C4-2B (cell line): ENCODE measurements around the gene PDZD11.
"Not testable (repeated sequence)": the region's sequence is repeated elsewhere in the genome, so short reads cannot be mapped to it uniquely, and the experiment has no call there.

Source experiments
- H3K27ac ChIP-seq: fragments of 450-650 bp; 2 replicates; pipeline ENCODE4 v1.5.1; 2017
- ZFX ChIP-seq: fragments of 450-650 bp; IDR thresholded peaks from 2 replicates; pipeline ENCODE4 v1.6.1; 2017
- TF ChIP-seq, protein P1 (sequence below): fragments of 450-650 bp; conservative IDR thresholded peaks from 2 replicates; pipeline ENCODE4 v1.5.1; 2017; ENCODE audit warnings: mild to moderate bottlenecking

Gene PDZD11

DNA sequence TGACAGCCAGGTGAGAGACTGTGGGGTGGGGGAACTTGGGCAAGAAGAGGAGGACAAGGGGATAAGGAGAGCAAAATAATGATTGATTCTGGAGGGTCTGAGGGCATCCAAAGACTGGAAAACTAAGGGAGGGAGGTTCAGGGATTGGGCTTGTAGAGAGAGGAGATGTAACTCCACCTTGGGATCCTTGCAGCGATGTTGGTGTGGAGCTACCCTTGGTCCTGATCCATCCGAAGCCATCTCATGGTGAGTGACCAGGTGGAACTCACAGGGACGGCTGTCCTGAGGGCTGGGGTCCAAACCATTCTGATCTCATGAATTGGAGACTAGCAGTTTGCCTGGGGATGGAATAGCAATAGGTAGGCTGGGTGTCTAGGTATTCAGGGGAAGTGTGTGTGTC lies 9.2 kb downstream of the PDZD11 start:
- H3K27ac ChIP-seq = no peak overlapping the region
- TF ChIP-seq, protein P1, sequence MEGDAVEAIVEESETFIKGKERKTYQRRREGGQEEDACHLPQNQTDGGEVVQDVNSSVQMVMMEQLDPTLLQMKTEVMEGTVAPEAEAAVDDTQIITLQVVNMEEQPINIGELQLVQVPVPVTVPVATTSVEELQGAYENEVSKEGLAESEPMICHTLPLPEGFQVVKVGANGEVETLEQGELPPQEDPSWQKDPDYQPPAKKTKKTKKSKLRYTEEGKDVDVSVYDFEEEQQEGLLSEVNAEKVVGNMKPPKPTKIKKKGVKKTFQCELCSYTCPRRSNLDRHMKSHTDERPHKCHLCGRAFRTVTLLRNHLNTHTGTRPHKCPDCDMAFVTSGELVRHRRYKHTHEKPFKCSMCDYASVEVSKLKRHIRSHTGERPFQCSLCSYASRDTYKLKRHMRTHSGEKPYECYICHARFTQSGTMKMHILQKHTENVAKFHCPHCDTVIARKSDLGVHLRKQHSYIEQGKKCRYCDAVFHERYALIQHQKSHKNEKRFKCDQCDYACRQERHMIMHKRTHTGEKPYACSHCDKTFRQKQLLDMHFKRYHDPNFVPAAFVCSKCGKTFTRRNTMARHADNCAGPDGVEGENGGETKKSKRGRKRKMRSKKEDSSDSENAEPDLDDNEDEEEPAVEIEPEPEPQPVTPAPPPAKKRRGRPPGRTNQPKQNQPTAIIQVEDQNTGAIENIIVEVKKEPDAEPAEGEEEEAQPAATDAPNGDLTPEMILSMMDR = no peak
- TF ChIP-seq ZFX = no peak

DNA sequence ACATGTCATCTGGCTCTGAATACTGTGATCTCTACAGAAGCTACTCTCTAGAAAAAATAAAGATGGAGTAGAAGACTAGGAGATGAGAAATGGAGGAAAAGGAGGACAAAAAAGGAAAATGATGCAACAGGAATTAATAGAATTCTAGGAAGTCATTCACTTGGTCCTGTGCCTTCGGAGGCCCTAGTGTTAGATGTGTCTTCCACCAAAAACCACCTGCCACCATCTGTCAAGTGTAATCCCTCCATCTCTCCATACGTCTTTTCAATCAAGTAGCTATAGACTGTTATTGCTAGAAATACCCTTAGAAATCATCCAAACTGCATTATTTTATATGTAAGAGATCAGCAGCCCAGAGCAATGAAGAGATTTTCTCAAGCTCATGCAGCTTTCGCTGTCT lies 10.6 kb downstream of the PDZD11 start:
- no peak for TF ChIP-seq ZFX
- TF ChIP-seq, protein P1 = no peak
- no peak overlapping the region for H3K27ac ChIP-seq

DNA sequence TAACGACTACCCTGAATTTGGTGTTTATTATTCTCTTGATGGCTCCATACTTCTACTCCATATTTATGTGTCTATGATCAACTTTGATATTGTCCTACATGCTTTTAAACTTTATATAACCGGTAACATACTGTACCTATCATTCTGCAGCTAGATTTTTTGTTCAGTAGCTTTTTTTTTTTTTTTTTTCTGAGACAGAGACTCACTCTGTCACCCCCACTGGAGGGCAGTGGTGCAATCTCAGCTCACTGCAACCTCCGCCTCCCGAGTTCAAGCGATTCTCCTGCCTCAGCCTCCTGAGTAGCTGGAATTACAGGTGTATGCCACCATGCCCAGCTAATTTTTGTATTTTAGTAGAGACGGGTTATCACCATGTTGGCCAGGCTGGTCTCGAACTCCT lies 15.7 kb downstream of the PDZD11 start:
- H3K27ac ChIP-seq = not testable (repeated sequence)

DNA sequence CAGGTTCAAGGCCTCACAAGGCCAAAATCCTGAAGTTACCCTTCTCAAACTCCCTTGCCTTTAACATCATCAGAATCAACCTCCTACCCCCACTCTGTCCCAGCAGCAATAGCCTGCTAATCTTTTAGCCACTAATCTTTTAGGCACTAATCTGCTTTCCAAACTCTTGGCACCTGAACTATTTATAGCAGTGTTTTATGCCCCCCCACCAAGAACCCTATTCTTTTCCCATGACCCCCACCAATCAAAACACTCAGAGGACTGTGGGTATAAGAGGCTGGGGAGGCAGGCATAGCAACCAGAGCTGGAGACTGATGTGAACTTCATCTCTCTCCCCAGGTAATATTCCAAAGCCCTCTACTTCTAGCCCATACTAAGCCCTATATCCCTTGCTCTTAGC lies 21.7 kb downstream of the PDZD11 start, which contains the start of gene ARR3:
ARR3 (plus strand) TSS at position 301 of the 400 bp plus-strand sequence. CDS start 1,052 bp downstream, outside the sequence.
- H3K27ac ChIP-seq = no peak within 1 kb of the TSS

DNA sequence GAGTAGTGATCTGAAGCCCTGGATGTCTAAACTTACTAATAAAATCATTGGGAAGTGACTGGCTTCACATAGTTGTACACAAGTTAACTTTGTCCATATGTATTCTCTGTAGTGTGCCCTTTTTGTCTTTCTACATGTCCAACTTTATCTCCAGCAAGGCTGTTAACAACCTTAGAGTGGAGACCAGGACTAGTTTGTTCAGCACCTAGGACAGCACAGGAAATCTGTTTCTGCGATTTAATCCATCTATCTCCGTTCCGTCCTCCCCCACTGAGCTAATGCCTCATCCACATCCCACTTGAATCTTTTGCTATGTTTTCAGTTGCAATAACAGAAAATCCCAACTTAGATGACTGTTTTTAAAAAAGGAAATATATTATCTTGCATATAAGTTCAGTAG lies 24.9 kb downstream of the PDZD11 start:
- H3K27ac ChIP-seq = no peak overlapping the region
- no peak for TF ChIP-seq ZFX
- TF ChIP-seq, protein P1 = no peak

More for the DNA sequence above, 21.7 kb downstream of the PDZD11 start, which contains the start of gene ARR3:
- TF ChIP-seq ZFX = no peak
- TF ChIP-seq, protein P1 = no peak

DNA sequence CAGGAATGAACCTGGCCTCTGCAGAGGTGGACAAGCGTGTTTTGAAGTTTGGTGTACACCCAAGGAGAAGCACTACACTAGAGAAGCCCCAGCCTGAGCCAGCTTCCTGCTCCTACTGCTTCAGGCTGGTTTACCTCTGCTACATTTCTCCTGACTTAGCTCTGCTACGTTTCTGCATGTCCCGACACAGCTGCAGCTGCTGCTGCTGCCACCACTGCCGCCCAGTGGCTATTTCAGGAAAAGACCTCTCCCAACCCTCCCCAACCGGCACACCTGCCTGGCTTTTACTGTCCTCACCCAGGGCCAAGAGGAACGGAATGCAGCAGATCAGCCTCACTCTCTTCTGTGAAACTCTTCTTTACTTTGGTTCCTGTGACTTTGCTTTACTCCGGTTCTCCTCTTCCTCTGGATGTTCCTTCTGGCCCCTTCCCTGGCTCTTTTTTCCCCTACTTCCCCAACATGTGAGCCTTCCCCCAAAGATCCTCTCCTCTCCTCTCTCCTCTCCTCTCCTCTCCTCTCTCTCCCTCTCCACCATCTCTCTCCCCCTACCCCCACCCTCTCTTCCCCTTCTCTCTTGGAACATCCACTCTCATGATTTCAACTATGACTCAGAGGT lies 26.7 kb downstream of the PDZD11 start:
- no peak overlapping the region for H3K27ac ChIP-seq
- TF ChIP-seq ZFX = no peak
- TF ChIP-seq, protein P1 = peak; percentile 78

DNA sequence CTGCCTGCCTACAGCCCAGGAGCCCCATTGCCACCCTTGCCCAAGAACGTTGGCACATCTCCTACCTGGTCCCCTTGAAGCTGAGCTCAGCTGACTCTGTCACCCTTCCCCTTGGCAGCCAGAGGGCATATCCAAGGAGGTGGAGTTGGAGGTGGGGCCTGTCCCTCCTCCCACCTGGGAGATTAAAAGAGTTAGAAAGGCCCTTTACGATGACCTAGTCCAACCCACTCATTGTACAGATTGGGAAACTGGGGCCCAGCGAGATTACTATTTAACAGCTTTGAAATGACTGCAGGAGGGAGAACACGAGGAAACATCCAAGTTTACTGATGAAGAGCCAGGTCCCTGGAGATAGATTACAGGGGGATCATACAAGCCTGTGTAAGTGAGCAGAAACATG lies 29.6 kb downstream of the PDZD11 start, which contains the start of gene P2RY4:
P2RY4 (minus strand) TSS at position 101 of the 400 bp plus-strand sequence. CDS start 580 bp downstream, outside the sequence.
- no peak for TF ChIP-seq ZFX
- TF ChIP-seq, protein P1 = no peak

More for the DNA sequence above, 29.6 kb downstream of the PDZD11 start, which contains the start of gene P2RY4:
- H3K27ac ChIP-seq = no peak within 1 kb of the TSS
